Suprapubic skin (tissue), 4 donors: ENCODE measurements around the gene NAA40.

Source experiments
- EP300 ChIP-seq: sonication (generic); formaldehyde crosslinking; IDR thresholded peaks from one replicate; pipeline ENCODE4 v1.6.1; 2017; ENCODE audit warnings: antibody characterized with exemption
- POLR2AphosphoS5 ChIP-seq, 3 donors: sonication (generic); formaldehyde crosslinking; IDR thresholded peaks; one replicate each; pipeline ENCODE4 v1.6.1; 2017; ENCODE audit warnings: antibody characterized with exemption in 3 of 3
- TF ChIP-seq, protein P1 (sequence below), 2 donors: fragments of 200-600 bp in 1 of 2; fragments of 450-650 bp in 1 of 2; sonication (generic) in 1 of 2; IDR thresholded peaks; one replicate each; pipeline ENCODE4 v1.5.1; 2016 to 2019; ENCODE audit warnings: antibody characterized with exemption in 2 of 2, mild to moderate bottlenecking in 1 of 2, moderate library complexity in 1 of 2

DNA sequence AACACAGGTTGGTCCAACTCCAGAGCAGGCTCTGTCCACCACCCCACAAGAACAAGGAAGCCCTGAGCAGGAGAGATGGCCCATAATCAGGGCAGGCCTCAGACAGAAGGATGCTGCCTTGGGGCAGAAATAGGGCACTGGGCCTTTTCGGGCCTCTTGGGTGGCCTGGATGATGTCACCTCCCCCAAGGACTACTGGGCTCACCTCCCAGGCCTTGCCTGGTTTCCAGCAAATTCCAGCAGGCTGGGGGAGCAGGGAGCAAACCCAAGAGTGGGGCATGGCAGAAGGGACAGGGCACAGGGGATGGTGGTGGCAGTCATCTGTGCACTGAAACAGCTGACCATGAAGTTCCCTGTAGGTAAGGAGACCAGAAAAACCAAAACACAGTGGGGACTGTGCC is 5.3 kb upstream of the NAA40 start:
- TF ChIP-seq POLR2AphosphoS5 (IDR thresholded peaks at IDR 0.05) (no peak), EP300 (no peak)
- TF ChIP-seq, protein P1, sequence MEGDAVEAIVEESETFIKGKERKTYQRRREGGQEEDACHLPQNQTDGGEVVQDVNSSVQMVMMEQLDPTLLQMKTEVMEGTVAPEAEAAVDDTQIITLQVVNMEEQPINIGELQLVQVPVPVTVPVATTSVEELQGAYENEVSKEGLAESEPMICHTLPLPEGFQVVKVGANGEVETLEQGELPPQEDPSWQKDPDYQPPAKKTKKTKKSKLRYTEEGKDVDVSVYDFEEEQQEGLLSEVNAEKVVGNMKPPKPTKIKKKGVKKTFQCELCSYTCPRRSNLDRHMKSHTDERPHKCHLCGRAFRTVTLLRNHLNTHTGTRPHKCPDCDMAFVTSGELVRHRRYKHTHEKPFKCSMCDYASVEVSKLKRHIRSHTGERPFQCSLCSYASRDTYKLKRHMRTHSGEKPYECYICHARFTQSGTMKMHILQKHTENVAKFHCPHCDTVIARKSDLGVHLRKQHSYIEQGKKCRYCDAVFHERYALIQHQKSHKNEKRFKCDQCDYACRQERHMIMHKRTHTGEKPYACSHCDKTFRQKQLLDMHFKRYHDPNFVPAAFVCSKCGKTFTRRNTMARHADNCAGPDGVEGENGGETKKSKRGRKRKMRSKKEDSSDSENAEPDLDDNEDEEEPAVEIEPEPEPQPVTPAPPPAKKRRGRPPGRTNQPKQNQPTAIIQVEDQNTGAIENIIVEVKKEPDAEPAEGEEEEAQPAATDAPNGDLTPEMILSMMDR (IDR thresholded peaks at IDR 0.05): no peak
